GM23338 (cell line): ENCODE data around the gene SHF. TPM values are rescaled to one million over a fixed set of nuclear protein-coding genes. Genes with fewer than 3 reads are reported as not detected.

Experiments used
- ATAC-seq: fragments of 200-7000 bp; cut with Tn5 transposase; 3 replicates; pipeline ENCODE4 v1.9.1; 2020
- DNase-seq: peaks from one replicate; pipeline ENCODE4 v3.0.0-alpha.2; 2015; ENCODE audit warnings: low spot score
- H2AFZ ChIP-seq: fragments of 200-600 bp; sonication (generic); 2 replicates; pipeline ENCODE4 v1.8.0; 2016; ENCODE audit warnings: antibody characterized with exemption, mild to moderate bottlenecking, moderate library complexity
- H3F3A ChIP-seq: fragments of 200-600 bp; sonication (generic); replicated peaks from 2 replicates; pipeline ENCODE4 v1.8.0; 2017; ENCODE audit warnings: antibody characterized with exemption, mixed run types, low read depth
- H3K27ac ChIP-seq: fragments of 200-600 bp; sonication (generic); 2 replicates; pipeline ENCODE4 v1.6.1; 2016; ENCODE audit warnings: low read depth
- H3K27me3 ChIP-seq: fragments of 200-600 bp; sonication (generic); 2 replicates; pipeline ENCODE4 v1.8.0; 2016; ENCODE audit warnings: mild to moderate bottlenecking, mixed run types, moderate library complexity; ENCODE audit not compliant: insufficient read depth
- H3K36me3 ChIP-seq: fragments of 200-600 bp; sonication (generic); 2 replicates; pipeline ENCODE4 v1.8.0; 2016; ENCODE audit warnings: mild to moderate bottlenecking; ENCODE audit not compliant: insufficient read depth
- H3K4me1 ChIP-seq: fragments of 200-600 bp; sonication (generic); 2 replicates; pipeline ENCODE4 v1.8.0; 2016; ENCODE audit warnings: mild to moderate bottlenecking, moderate library complexity; ENCODE audit not compliant: insufficient read depth
- H3K4me2 ChIP-seq: fragments of 200-600 bp; sonication (generic); 2 replicates; pipeline ENCODE4 v1.7.1; 2017; ENCODE audit warnings: mixed run types
- H3K4me3 ChIP-seq: fragments of 200-600 bp; sonication (generic); 2 replicates; pipeline ENCODE4 v1.6.1; 2016; ENCODE audit warnings: mixed run types
- H3K79me2 ChIP-seq: fragments of 200-600 bp; sonication (generic); replicated peaks from 2 replicates; pipeline ENCODE4 v1.8.0; 2017; ENCODE audit warnings: mild to moderate bottlenecking; ENCODE audit not compliant: insufficient read depth
- H3K9me2 ChIP-seq: fragments of 200-600 bp; sonication (generic); 2 replicates; pipeline ENCODE4 v1.8.0; 2017; ENCODE audit not compliant: insufficient read depth
- H4K20me1 ChIP-seq: fragments of 200-600 bp; sonication (generic); replicated peaks from 2 replicates; pipeline ENCODE4 v1.8.0; 2017; ENCODE audit warnings: mild to moderate bottlenecking; ENCODE audit not compliant: insufficient read depth
- H3K27ac Mint-ChIP-seq: 2 replicates; pipeline ENCODE4 v1.8.0; 2020; ENCODE audit warnings: inconsistent platforms, mild to moderate bottlenecking, moderate library complexity, mixed read lengths
- H3K27me3 Mint-ChIP-seq: 3 replicates; pipeline ENCODE4 v1.8.0; 2022; ENCODE audit warnings: low read depth, mild to moderate bottlenecking, moderate library complexity, mixed read lengths, inconsistent platforms; ENCODE audit not compliant: insufficient read depth, poor library complexity
- H3K36me3 Mint-ChIP-seq: 3 replicates; pipeline ENCODE4 v1.8.0; 2021; ENCODE audit warnings: low read depth, mild to moderate bottlenecking, inconsistent platforms, moderate library complexity, mixed read lengths
- H3K4me1 Mint-ChIP-seq: 3 replicates; pipeline ENCODE4 v1.8.0; 2020; ENCODE audit warnings: mild to moderate bottlenecking, inconsistent platforms, mixed read lengths
- H3K4me3 Mint-ChIP-seq: 3 replicates; pipeline ENCODE4 v1.8.0; 2021; ENCODE audit warnings: moderate library complexity, mild to moderate bottlenecking, inconsistent platforms, mixed read lengths
- H3K9me3 Mint-ChIP-seq: 3 replicates; pipeline ENCODE4 v1.8.0; 2020; ENCODE audit warnings: moderate library complexity, mild to moderate bottlenecking, inconsistent platforms, mixed read lengths
- CREB1 ChIP-seq: fragments of 250-450 bp; sonication (Bioruptor Pico); IDR thresholded peaks from 2 replicates; pipeline ENCODE4 v1.5.0; 2020; ENCODE audit warnings: low read depth, mild to moderate bottlenecking, moderate library complexity
- CTCF ChIP-seq, 2 experiments: fragments of 200-600 bp in 1 of 2; sonication (generic) in 1 of 2; conservative IDR thresholded peaks; 2 replicates each; pipeline versions ENCODE4 v1.5.1 to v1.6.1; 2016 to 2017; ENCODE audit warnings: antibody characterized with exemption in 2 of 2, low read depth in 2 of 2, mild to moderate bottlenecking in 2 of 2, moderate library complexity in 1 of 2
- EZH2 ChIP-seq: fragments of 200-600 bp; sonication (generic); IDR thresholded peaks from one replicate; pipeline ENCODE4 v1.8.0; 2017; ENCODE audit warnings: antibody characterized with exemption, mild to moderate bottlenecking, low read depth; ENCODE audit not compliant: unreplicated experiment
- EZH2phosphoT487 ChIP-seq: fragments of 200-600 bp; sonication (generic); IDR thresholded peaks from one replicate; pipeline ENCODE4 v1.8.1; 2018; ENCODE audit warnings: antibody characterized with exemption; ENCODE audit not compliant: unreplicated experiment
- JUNB ChIP-seq: IDR thresholded peaks from one replicate; pipeline ENCODE4 v1.6.1; 2016; ENCODE audit warnings: antibody characterized with exemption; ENCODE audit not compliant: unreplicated experiment
- NANOG ChIP-seq: IDR thresholded peaks from 2 replicates; pipeline ENCODE4 v1.6.1; 2016; ENCODE audit warnings: antibody characterized with exemption, borderline replicate concordance
- POLR2AphosphoS5 ChIP-seq: IDR thresholded peaks from 2 replicates; pipeline ENCODE4 v1.6.1; 2016; ENCODE audit warnings: antibody characterized with exemption, low read depth
- ZNF114 ChIP-seq: fragments of 250-450 bp; sonication (Bioruptor Pico); IDR thresholded peaks from 2 replicates; pipeline ENCODE4 v1.5.0; 2020; ENCODE audit warnings: mild to moderate bottlenecking, moderate library complexity
- ZNF462 ChIP-seq: fragments of 250-450 bp; sonication (Bioruptor Pico); IDR thresholded peaks from 2 replicates; pipeline ENCODE4 v1.5.0; 2020; ENCODE audit warnings: mild to moderate bottlenecking, moderate library complexity
- polyA plus RNA-seq: library from polyadenylated mRNA; unstranded; fragments of >200 nt; fragmentation: Nextera tagmentation; extraction: Ambion mirVana; gene quantifications from 2 replicates; pipeline ENCODE4 v1.2.1, GENCODE V29; 2016
- total RNA-seq: library from RNA; depleted of rRNA; stranded (reverse); fragments of >200 nt; shearing (Covaris generic); gene quantifications from 2 replicates; pipeline ENCODE4 v1.2.3, GENCODE V29; 2014

SHF gene
- total and polyA plus RNA-seq, 2 experiments from 2014 or later, result 5.8 to 15.6 TPM

DNA sequence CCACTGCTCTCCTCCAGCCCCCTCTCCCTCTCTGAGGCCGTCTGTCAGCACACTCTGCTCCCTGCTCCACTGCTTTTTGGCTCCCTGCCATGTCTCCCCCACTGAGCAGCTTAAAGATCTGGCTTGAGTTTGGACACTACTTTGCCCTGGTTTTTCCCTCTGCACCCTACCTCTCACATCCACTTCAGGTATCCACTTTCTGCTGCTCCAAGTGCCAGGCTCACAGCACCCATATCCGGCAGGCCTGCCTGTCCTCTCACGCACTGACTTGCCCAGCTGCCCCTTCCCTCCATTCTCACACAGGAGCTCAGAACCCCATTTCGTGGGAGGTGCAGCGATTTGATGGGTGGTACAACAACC, 54.2 kb downstream of the SHF start (continued):
- TF ChIP-seq EZH2phosphoT487, result no peak
- no peak for TF ChIP-seq CREB1 (CRISPR knock-in tag)
- TF ChIP-seq JUNB, result no peak
- no peak for TF ChIP-seq NANOG
- TF ChIP-seq POLR2AphosphoS5, result no peak

DNA sequence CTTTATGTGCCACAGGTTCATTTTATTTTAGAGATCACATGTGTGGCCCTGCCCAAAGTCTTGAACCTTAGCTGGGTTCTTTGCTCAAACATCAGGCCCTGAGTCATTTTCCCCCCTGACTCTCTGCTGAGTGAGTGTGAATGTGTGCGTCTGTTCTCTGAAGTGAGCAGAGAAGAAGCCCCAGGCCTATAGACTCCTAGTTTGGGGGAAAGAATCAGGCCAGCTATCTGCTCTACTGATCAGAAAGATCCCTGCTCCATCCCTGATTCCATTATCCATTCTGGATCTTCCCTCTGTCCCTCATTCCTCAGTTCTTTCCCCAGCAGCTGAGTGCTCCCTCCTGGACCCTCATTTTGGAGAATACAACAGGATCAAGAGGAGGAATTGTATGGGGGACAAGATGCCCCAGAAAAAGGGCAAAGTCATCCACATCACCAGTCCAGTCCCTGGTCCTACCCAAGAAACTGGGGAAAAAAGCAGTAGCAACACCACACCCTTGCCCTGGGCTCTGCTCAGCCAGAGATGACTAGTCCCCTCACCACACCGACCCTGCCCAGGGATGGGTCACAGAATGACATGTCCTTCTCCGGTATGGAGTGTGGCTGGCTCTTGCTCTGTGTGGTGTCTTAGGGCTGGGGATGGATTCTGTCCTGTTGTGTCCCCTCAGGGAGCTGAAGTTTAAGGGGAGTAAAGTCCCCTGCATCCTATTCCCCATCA, 54.8 kb downstream of the SHF start:
- no peaks in the 10 kb centered on the region for H3K36me3 ChIP-seq

DNA sequence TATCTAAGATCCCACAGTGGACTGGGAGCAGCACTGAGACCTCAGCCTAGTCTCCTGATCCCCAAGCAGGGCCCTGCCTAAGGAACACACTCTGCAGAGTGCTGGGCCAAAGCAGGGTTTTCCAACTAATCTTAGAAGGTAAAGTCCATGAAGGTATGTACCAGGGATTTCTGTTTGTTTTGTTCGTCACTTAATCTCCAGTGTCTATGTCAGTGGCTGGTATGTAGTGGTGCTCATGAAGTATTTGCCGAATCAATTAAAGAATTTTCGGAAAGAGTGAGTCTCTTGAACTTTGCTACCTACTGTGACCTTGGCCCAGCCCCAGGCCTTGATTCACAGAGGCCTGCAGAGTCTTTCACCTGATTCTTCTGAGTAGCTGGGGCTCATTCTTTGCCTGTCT, 56.3 kb downstream of the SHF start:
- Mint-ChIP-seq H3K27ac (no peak overlapping the region), H3K4me3 (no peak overlapping the region), H3K9me3 (no peaks in the 10 kb centered on the region; the same call in 2 of the 3 replicates), H3K36me3 (no peaks in the 10 kb centered on the region; the same call in 2 of the 3 replicates), H3K27me3 (peaks cover 85% of the 10 kb centered on the region), H3K4me1 (peaks cover 7% of the 10 kb centered on the region)
- H3K4me2 ChIP-seq, result no peak overlapping the region
- no peaks in the 10 kb centered on the region for H3K9me2 ChIP-seq
- H3K36me3 ChIP-seq, result no peaks in the 10 kb centered on the region
- no peaks in the 10 kb centered on the region for H3K79me2 ChIP-seq
- DNase-seq (no peak), ATAC-seq (no peak)
- peaks cover 99% of the 10 kb centered on the region for H3K27me3 ChIP-seq
- H2AFZ ChIP-seq, result no peak overlapping the region
- no peaks in the 10 kb centered on the region for H3F3A ChIP-seq
- no peak overlapping the region for H3K4me3 ChIP-seq
- H3K27ac ChIP-seq, result no peak overlapping the region
- H4K20me1 ChIP-seq, result no peaks in the 10 kb centered on the region; the same call in 1 of the 2 replicates
- peaks cover 16% of the 10 kb centered on the region; the same call in 1 of the 2 replicates for H3K4me1 ChIP-seq
- TF ChIP-seq ZNF114 (CRISPR knock-in tag) (no peak), ZNF462 (no peak), EZH2 (no peak)

More for the DNA sequence above, 54.8 kb downstream of the SHF start:
- no peaks in the 10 kb centered on the region for H3K9me2 ChIP-seq
- Mint-ChIP-seq H3K27me3 (peaks cover 82% of the 10 kb centered on the region), H3K36me3 (no peaks in the 10 kb centered on the region; the same call in 2 of the 3 replicates), H3K9me3 (no peaks in the 10 kb centered on the region; the same call in 2 of the 3 replicates), H3K4me1 (peaks cover 7% of the 10 kb centered on the region), H3K27ac (no peak overlapping the region), H3K4me3 (no peak overlapping the region)
- no peak overlapping the region for H3K27ac ChIP-seq
- H2AFZ ChIP-seq, result no peak overlapping the region
- no peaks in the 10 kb centered on the region; the same call in 1 of the 2 replicates for H4K20me1 ChIP-seq
- no peak for ATAC-seq
- H3F3A ChIP-seq, result no peaks in the 10 kb centered on the region
- H3K4me1 ChIP-seq, result peaks cover 16% of the 10 kb centered on the region; the same call in 1 of the 2 replicates
- TF ChIP-seq EZH2 (peak; percentile 22), CTCF (conservative IDR thresholded peaks at IDR 0.05; ENCODE audit: low read depth in 2 of 2) (no peak)
- no peak for DNase-seq
- H3K4me2 ChIP-seq, result no peak overlapping the region
- H3K79me2 ChIP-seq, result no peaks in the 10 kb centered on the region
- no peak overlapping the region for H3K4me3 ChIP-seq
- peaks cover 99% of the 10 kb centered on the region for H3K27me3 ChIP-seq
